Thymus (tissue), 11 donors: ENCODE results near the gene C1orf159. TPM values are rescaled to one million over a fixed set of nuclear protein-coding genes. Genes with fewer than 3 reads are reported as not detected.

ENCODE experiments used
- DNase-seq, 9 donors: peaks; one replicate each; pipeline ENCODE4 v3.0.0-alpha.2; 2013; ENCODE audit warnings: low spot score in 9 of 9, low read depth in 6 of 9, missing footprints in 1 of 9
- H3K27ac ChIP-seq, 2 donors: one replicate each; pipeline ENCODE4 v1.5.1; 2013; ENCODE audit warnings: control low read depth in 1 of 2, low read depth in 1 of 2, low read length in 1 of 2, mild to moderate bottlenecking in 1 of 2, moderate library complexity in 1 of 2
- H3K27me3 ChIP-seq, 2 donors: one replicate each; pipeline ENCODE4 v1.5.1; 2013; ENCODE audit warnings: low read length in 1 of 2; ENCODE audit not compliant: control insufficient read depth in 2 of 2, insufficient read depth in 1 of 2
- H3K36me3 ChIP-seq, 2 donors: one replicate each; pipeline ENCODE4 v1.5.1; 2013; ENCODE audit warnings: low read length in 1 of 2, mild to moderate bottlenecking in 1 of 2, moderate library complexity in 1 of 2; ENCODE audit not compliant: control insufficient read depth in 2 of 2, insufficient read depth in 2 of 2
- H3K4me1 ChIP-seq, 2 donors: one replicate each; pipeline ENCODE4 v1.5.1; 2013; ENCODE audit warnings: low read length in 2 of 2; ENCODE audit not compliant: control insufficient read depth in 2 of 2, insufficient read depth in 2 of 2
- H3K4me3 ChIP-seq, 2 donors: one replicate each; pipeline ENCODE4 v1.5.1; 2013; ENCODE audit warnings: low read length in 2 of 2, control low read depth in 1 of 2, mild to moderate bottlenecking in 1 of 2
- H3K9me3 ChIP-seq, 2 donors: one replicate each; pipeline ENCODE4 v1.5.1; 2013; ENCODE audit warnings: low read length in 1 of 2, mild to moderate bottlenecking in 1 of 2; ENCODE audit not compliant: control insufficient read depth in 2 of 2, insufficient read depth in 1 of 2
- WGBS: extraction: QIAGEN DNeasy Blood & Tissue Kit; methylation state at CpG from one replicate; pipeline ENCODE4 v1.1.7; 2013; 5-methylcytosine and 5-hydroxymethylcytosine counted together
- polyA plus RNA-seq: library from polyadenylated mRNA; stranded (reverse); fragments of 200-250 nt; gene quantifications from one replicate; pipeline ENCODE4 v1.2.3, GENCODE V29; 2013
- total RNA-seq: library from RNA; stranded (reverse); fragments of 120-200 nt; gene quantifications from one replicate; pipeline ENCODE4 v1.2.4, GENCODE V29; 2013
- donor health status: healthy.

Gene C1orf159
- total and polyA plus RNA-seq, 2 donors = 5.0 to 17.8 TPM

- Histone ChIP-seq H3K27ac (no peak overlapping the region), H3K36me3 (peaks cover 0 to 9% of the 10 kb centered on the region in 2 donors), H3K27me3 (no peaks in the 10 kb centered on the region), H3K4me3 (no peak overlapping the region), H3K9me3 (no peaks in the 10 kb centered on the region), H3K4me1 (no peaks in the 10 kb centered on the region)
- WGBS = 98% methylated on average over 17 of the region's 17 CpGs
- DNase-seq = no peak
These were observed 29.0 kb downstream of the C1orf159 start for GRCh38 chr1:1086911-1087341.

GRCh38 chr1:1085911-1086841, 29.7 kb downstream of the C1orf159 start:
- H3K36me3 ChIP-seq = peaks cover 0 to 9% of the 10 kb centered on the region in 2 donors
- DNase-seq = no peak

DNA sequence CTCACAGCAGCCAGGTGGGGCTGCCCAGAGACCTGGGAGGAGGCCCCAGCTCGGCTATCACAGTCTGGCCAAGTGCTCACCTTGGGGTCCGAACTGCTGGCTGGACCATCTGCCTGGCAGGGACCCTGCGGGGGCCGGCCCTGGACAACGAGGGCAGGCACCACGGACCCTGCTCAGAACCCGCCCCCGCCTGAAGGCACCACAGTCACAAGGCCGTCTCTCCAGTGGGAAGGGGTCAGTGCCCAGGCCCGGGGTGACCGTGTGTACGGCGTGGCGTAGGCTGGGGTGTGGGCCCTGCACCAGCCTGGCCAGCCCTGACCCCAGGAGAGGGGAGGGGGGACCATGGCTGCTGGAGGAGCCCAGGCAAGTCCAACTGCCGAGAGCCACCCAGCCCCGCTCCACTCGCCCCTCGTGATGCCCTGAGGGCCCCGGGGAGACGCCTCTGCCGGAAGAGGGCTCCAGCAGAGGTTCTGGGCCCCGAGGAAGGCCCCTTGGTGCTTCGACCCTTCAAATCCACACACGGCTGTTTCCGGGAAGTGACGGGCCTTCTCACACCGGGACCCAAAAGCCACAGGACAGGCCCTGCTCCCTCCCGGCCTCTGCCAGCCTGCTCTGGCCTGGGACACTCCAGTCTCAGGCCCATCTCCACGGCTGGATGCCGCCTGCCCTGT, 30.6 kb downstream of the C1orf159 start:
- H3K36me3 ChIP-seq = peaks cover 0 to 9% of the 10 kb centered on the region in 2 donors
- H3K27me3 ChIP-seq = peaks cover 1 to 7% of the 10 kb centered on the region in 2 donors
- H3K4me1 ChIP-seq = peaks cover 0 to under 1% of the 10 kb centered on the region in 2 donors
- no peak for DNase-seq
- H3K9me3 ChIP-seq = no peaks in the 10 kb centered on the region
- H3K27ac ChIP-seq = no peak overlapping the region
- no peak overlapping the region for H3K4me3 ChIP-seq
- WGBS = 98% methylated on average over 30 of the region's 30 CpGs

More at GRCh38 chr1:1085911-1086841, 29.7 kb downstream of the C1orf159 start:
- no peaks in the 10 kb centered on the region for H3K9me3 ChIP-seq
- peaks cover 0 to 1% of the 10 kb centered on the region in 2 donors for H3K27me3 ChIP-seq
- no peaks in the 10 kb centered on the region for H3K4me1 ChIP-seq
- WGBS = 97% methylated on average over 38 of the region's 38 CpGs
- no peak overlapping the region for H3K27ac ChIP-seq
- H3K4me3 ChIP-seq = no peak overlapping the region

DNA sequence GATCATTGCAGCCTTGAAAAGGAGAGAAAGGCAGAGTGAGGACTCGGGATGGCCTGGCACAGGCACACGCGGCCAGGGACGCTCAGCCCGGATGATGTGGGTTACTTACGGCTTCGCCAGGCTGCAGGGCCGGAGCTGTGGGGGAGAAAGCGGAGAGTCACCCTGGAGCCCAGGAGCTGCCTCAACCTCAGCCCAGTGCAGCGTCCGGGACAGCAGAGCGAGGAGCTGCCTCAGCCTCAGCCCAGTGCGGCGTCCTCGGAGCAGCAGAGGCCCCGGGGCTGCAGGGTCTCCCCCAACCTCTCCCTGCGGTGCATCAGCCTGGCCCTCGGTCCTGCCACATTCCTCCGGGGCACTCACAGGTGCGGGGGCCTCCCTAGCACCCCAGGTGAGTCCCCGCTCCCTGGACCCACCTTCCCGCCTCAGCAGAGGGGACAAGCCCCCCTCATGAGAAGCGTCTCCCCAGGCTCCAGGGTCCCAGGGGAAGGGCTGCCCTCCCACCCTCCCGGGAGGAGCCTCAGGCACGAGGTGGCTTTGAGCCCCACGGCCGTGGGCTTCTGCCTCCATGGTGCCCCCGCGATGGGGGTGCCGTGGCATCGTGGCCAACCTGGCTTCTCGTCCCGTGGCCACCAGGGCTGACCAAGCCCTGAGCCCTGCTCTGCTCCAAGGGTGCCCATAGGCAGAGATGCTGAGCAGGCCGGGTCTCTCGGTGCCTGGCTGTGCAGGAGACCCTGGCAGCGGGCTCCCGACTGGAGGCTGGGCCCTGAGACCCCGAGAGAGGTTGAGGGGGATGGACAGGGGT, 31.3 kb downstream of the C1orf159 start:
- peaks cover 7 to 14% of the 10 kb centered on the region in 2 donors for H3K27me3 ChIP-seq
- 97% methylated on average over 38 of the region's 38 CpGs for WGBS
- H3K27ac ChIP-seq = no peak overlapping the region
- H3K9me3 ChIP-seq = no peaks in the 10 kb centered on the region
- peaks cover 0 to 5% of the 10 kb centered on the region in 2 donors for H3K4me1 ChIP-seq
- DNase-seq = no peak
- H3K36me3 ChIP-seq = peaks cover 0 to 9% of the 10 kb centered on the region in 2 donors
- H3K4me3 ChIP-seq = no peak overlapping the region

DNA sequence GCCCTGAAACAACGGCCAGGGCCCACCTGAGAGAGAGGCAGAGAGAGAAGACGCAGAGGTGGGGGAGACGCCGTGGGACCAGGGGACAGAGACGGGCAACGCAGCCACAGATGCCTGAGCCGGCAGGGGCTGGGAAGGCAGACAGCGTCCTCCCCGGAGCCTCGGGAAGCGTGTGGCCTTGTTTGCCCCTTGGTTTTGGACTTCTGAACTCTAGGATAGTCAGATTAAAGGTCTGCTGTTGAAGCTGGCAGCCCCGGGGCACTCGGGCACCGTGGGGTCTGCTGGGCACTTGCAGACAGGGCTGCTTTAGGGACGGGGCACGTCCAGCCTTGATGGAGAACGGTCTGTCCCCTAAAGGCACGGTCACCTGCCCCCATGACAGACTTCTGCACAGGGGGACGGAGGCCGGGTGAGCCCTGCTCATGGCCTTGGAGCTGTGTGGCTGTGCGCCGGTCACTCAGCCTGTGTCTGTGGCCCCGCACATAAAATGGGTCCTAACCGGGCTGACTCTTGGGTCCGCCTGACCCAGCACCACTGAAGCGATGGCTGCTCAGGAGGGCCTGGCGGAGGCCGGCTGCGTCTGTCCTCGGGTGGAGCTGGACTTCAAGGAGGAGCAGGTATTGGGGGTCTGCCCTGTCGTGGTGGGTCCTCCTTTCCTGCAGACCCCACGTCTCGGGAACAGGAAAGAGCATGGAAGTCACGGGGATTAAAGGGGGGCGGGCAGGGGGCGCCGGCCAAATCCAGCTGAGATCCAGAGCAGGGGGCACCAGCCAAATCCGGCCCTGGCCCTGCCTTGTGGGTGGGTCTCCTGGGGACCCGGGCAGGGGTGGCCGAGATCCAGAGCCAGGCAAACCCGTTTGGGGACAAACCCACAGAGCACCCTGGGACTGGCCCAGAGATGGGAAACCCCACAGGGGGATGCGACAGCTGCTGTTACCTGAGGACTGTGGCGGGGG, 32.2 kb downstream of the C1orf159 start:
- peaks cover 0 to 9% of the 10 kb centered on the region in 2 donors for H3K4me1 ChIP-seq
- H3K27me3 ChIP-seq = peaks cover 9 to 19% of the 10 kb centered on the region in 2 donors
- H3K36me3 ChIP-seq = peaks cover 0 to 9% of the 10 kb centered on the region in 2 donors
- H3K9me3 ChIP-seq = no peaks in the 10 kb centered on the region
- no peak overlapping the region for H3K4me3 ChIP-seq
- H3K27ac ChIP-seq = no peak overlapping the region
- DNase-seq = no peak
- WGBS = 97% methylated on average over 43 of the region's 43 CpGs

GRCh38 chr1:1082776-1083415, 33.0 kb downstream of the C1orf159 start:
- no peak for DNase-seq
- no peak overlapping the region for H3K27ac ChIP-seq
- no peak overlapping the region for H3K4me3 ChIP-seq
- 96% methylated on average over 40 of the region's 40 CpGs for WGBS
- H3K36me3 ChIP-seq = peaks cover 0 to 9% of the 10 kb centered on the region in 2 donors
- peaks cover 0 to 9% of the 10 kb centered on the region in 2 donors for H3K4me1 ChIP-seq
- H3K27me3 ChIP-seq = peaks cover 9 to 19% of the 10 kb centered on the region in 2 donors
- H3K9me3 ChIP-seq = no peaks in the 10 kb centered on the region

GRCh38 chr1:1082239-1082775, 33.6 kb downstream of the C1orf159 start:
- DNase-seq = no peak
- peaks cover 0 to 9% of the 10 kb centered on the region in 2 donors for H3K4me1 ChIP-seq
- H3K4me3 ChIP-seq = no peak overlapping the region
- H3K9me3 ChIP-seq = no peaks in the 10 kb centered on the region
- peaks cover 0 to 9% of the 10 kb centered on the region in 2 donors for H3K36me3 ChIP-seq
- peaks cover 9 to 19% of the 10 kb centered on the region in 2 donors for H3K27me3 ChIP-seq
- H3K27ac ChIP-seq = no peak overlapping the region
- 96% methylated on average over 27 of the region's 27 CpGs for WGBS
